Left renal cortex interstitium (tissue), 4 donors: ENCODE data around the gene S100A1. TPM values are rescaled to one million over a fixed set of nuclear protein-coding genes. Genes with fewer than 3 reads are reported as not detected.
"Not testable (repeated sequence)": the region's sequence is repeated elsewhere in the genome, so short reads cannot be mapped to it uniquely, and the experiment has no call there.

Experiments used
- DNase-seq, 4 donors: peaks; one replicate each; pipeline ENCODE4 v3.0.0-alpha.2; 2013; ENCODE audit warnings: low read depth in 4 of 4, low spot score in 2 of 4, missing footprints in 1 of 4
- polyA plus RNA-seq, 4 donors: library from polyadenylated mRNA; unstranded; fragments of 120-200 nt; gene quantifications; one replicate each; pipeline ENCODE4 v1.2.1, GENCODE V29; 2013; ENCODE audit not compliant: insufficient read length in 4 of 4

S100A1 gene
- polyA plus RNA-seq: 10 to 100 TPM; 20.3 to 36.3 (median 23.9) TPM

- no peak for DNase-seq
These were observed at the start of gene S100A1 for GRCh38 chr1:153627715-153628626. Gene S100A1 (plus strand): TSS chr1:153628434. CDS start chr1:153630522, 2,088 bp downstream.

- no peak for DNase-seq
These were observed 49.7 kb upstream of the S100A1 start for GRCh38 chr1:153578490-153578889.

GRCh38 chr1:153578936-153579335 is 49.3 kb upstream of the S100A1 start:
- DNase-seq: no peak

GRCh38 chr1:153582836-153583235 is 45.4 kb upstream of the S100A1 start:
- DNase-seq: not testable (repeated sequence)

GRCh38 chr1:153583514-153583913 is 44.7 kb upstream of the S100A1 start:
- not testable (repeated sequence) for DNase-seq

GRCh38 chr1:153583976-153584375 is 44.3 kb upstream of the S100A1 start:
- no peak for DNase-seq

GRCh38 chr1:153585006-153585405 is 43.2 kb upstream of the S100A1 start:
- no peak for DNase-seq

- no peak for DNase-seq
These were observed 41.9 kb upstream of the S100A1 start for GRCh38 chr1:153586347-153586746.

GRCh38 chr1:153587314-153587713 is 40.9 kb upstream of the S100A1 start:
- no peak for DNase-seq

GRCh38 chr1:153588033-153588432 is 40.2 kb upstream of the S100A1 start:
- not testable (repeated sequence) for DNase-seq

- no peak for DNase-seq
These were observed 39.8 kb upstream of the S100A1 start for GRCh38 chr1:153588482-153588881.

- no peak for DNase-seq
These were observed 35.5 kb upstream of the S100A1 start for GRCh38 chr1:153592748-153593147.

- no peak for DNase-seq
These were observed 31.0 kb upstream of the S100A1 start for GRCh38 chr1:153597206-153597605.

GRCh38 chr1:153598309-153599172 is 29.7 kb upstream of the S100A1 start:
- DNase-seq: peak in 1 of 4 donors; percentile 27

GRCh38 chr1:153599847-153600246 is 28.4 kb upstream of the S100A1 start:
- no peak for DNase-seq

- no peak for DNase-seq
These were observed 25.5 kb upstream of the S100A1 start for GRCh38 chr1:153602749-153603148.

GRCh38 chr1:153606194-153606593 is 22.0 kb upstream of the S100A1 start:
- DNase-seq: no peak

GRCh38 chr1:153607381-153607780 is 20.9 kb upstream of the S100A1 start:
- no peak for DNase-seq

GRCh38 chr1:153608089-153608682 is 20.0 kb upstream of the S100A1 start:
- DNase-seq: no peak

GRCh38 chr1:153608742-153609584 is 19.3 kb upstream of the S100A1 start:
- DNase-seq: no peak
